LNCaP clone FGC (cell line): ENCODE data around the gene PPP2R1B.
A peak's percentile ranks its signal among the peaks of the same experiment; 100 is the strongest.

ENCODE experiments used
- DNase-seq: peaks from one replicate; pipeline ENCODE4 v3.0.0-alpha.2; 2011; ENCODE audit warnings: low read depth
- H3K4me3 ChIP-seq: 2 replicates; pipeline ENCODE4 v1.5.1; 2011; ENCODE audit warnings: mild to moderate bottlenecking, low read depth, low read length, control low read depth
- CTCF ChIP-seq: IDR thresholded peaks from 2 replicates; pipeline ENCODE4 v1.5.1; 2012; ENCODE audit warnings: mild to moderate bottlenecking; ENCODE audit not compliant: control insufficient read depth, insufficient read depth; ENCODE audit errors: extremely low read depth

Gene PPP2R1B

DNA sequence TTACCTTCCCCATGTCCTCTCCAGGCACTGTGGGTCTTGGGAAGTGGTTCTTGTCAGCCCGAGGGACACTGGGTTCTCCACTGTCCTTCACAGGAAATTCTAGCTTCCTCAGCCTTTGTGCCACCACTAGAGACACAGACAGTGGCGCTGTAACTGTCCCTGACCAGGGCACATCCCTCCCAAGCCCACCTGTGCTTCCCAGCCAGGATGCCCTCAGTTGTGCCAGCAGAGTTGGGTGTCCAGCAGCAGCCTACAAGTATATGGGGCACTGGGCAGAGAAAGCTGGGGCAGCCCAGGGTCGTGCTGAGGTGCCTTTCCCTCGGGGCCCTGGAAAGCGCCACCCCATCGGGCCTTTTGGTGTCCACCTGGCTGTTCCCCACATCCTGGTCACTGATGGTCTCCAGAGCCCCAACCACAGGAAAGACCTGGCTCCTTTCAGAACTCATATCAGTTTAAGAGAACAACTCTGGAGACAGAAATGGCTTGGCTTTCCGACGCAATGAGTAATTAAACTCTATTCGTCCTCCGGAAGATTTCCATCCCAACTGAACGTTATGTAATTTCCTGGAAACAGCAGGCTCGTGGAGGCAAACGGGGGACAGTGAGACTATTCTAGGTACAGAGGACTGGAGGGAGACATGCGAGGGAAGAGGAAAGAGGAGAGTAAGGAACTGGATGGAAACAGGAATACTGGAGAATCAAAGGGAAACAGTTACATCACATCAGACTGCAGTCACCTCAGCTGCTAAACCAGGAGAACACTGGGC, 28.6 kb downstream of the PPP2R1B start:
- no peak for DNase-seq
- TF ChIP-seq CTCF: no peak
- H3K4me3 ChIP-seq: no peak overlapping the region

DNA sequence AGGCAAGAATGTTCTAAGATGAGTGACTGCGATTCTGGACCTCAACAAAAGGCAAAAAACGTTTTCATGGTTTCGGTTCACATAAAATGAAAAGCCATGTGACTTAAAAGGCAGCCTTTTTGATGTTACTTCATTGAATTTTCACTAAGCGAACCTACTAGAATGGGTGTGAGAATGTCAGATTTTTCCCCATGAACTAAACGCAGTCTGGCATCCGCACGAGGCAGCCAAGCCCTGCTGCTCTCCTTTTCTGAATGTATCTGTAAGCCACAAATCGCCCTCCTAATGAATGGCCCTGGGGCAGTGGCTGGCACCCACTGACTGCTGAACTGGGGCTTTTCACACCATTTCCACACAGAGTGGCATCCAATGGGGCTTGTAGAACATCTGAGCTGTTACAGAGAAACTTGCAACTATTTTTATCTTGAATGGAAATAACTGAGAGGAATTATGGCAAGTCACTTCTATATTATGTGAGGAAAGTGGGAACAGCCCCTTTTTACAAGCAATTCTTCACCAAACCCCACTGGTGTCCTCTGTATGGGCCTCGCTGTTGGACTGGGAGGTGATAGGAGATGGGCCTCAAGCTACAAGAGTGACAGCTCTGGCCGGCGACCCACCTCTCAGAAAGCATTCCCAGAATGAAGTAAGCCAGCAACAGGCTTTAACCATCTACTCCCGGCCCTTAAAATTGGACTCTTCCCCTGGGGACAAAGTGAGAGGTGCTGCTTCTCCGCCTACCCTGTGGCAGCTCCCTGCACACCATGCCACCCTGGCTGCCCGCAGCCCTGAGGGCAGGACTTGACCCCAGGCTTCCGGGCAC, 29.4 kb downstream of the PPP2R1B start:
- no peak for TF ChIP-seq CTCF
- no peak for DNase-seq
- no peak overlapping the region for H3K4me3 ChIP-seq

DNA sequence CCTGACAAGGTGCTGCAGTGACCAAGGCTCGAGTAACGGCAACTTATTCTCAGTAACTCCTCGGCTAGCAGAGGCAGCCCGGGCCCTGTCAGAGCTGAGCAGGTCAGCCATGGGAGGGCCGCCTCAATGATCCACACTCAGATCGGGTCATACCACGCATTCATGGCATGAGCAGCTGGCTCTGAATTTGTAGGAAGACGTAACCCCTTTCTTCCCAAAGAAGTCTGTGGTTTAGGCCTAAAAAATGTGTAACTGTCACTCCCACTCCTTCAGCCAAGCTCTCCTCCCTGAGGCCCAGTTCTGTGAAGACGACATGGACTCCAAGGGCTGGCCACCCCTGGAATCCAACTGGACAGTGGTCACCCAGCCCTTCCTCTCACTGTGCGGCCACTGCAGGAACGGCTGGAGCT, 30.0 kb downstream of the PPP2R1B start:
- DNase-seq: no peak
- no peak for TF ChIP-seq CTCF
- H3K4me3 ChIP-seq: no peak overlapping the region; the same call in 1 of the 2 replicates

DNA sequence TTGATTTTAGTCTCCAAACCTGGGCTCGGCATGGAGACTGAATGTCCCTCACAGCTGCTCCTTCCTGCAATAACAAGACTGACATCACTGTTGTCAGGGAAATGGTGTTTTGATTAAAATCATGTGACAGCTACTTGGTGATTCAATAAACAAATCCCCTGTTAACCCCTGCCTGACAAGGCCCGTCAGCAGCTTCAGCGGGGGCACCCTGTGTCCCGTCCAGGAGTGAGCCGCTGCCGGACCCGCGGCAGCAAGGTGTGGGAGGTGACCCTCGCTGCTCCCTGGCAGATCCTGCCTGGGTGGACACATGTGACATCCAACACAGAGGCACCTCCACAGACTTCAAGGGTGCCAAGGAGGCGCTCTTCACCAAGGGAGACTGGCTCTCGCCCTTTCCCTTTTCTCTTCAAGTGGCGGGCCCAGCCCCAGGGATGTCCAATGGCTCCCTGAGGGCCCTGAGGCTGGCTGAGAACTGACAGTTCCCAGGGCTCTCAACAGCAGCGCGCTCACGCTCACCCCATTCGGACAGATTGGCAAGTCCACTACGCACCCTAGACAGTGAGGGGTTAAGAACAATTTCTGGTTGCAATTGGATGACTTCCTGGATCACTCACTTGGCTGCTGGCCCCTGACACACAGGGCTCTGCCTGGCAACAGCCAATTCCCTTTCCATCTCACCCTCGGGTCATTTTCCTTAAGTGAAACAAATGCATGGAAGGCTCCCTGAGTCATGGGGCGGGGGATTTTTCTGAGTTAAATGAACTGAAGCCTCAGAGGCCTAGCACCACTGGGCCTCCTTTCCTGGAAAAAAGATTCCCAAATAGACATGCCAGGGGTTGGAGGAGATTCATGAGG, 30.7 kb downstream of the PPP2R1B start:
- DNase-seq: peak; percentile 93
- H3K4me3 ChIP-seq: peak overlapping the region; percentile 47

DNA sequence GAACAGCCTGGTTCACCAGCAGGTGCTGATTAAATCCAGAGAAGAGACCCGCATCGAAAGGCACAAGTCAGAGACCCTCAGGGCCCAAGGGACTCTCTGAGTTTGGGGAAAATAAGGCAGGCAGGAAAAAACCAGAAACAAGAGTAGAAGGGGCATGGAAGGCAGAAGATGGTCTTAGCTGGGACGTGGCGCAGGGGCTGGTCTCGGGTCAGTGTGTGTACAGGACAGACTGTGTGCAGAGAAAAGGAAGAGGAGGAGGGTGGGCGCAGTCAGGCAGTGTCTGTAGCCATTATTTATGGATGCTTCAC, 31.3 kb downstream of the PPP2R1B start:
- DNase-seq: no peak
- peak overlapping the region; percentile 47 for H3K4me3 ChIP-seq
- no peak for TF ChIP-seq CTCF

More for the DNA sequence above, 30.7 kb downstream of the PPP2R1B start:
- TF ChIP-seq CTCF: no peak

DNA sequence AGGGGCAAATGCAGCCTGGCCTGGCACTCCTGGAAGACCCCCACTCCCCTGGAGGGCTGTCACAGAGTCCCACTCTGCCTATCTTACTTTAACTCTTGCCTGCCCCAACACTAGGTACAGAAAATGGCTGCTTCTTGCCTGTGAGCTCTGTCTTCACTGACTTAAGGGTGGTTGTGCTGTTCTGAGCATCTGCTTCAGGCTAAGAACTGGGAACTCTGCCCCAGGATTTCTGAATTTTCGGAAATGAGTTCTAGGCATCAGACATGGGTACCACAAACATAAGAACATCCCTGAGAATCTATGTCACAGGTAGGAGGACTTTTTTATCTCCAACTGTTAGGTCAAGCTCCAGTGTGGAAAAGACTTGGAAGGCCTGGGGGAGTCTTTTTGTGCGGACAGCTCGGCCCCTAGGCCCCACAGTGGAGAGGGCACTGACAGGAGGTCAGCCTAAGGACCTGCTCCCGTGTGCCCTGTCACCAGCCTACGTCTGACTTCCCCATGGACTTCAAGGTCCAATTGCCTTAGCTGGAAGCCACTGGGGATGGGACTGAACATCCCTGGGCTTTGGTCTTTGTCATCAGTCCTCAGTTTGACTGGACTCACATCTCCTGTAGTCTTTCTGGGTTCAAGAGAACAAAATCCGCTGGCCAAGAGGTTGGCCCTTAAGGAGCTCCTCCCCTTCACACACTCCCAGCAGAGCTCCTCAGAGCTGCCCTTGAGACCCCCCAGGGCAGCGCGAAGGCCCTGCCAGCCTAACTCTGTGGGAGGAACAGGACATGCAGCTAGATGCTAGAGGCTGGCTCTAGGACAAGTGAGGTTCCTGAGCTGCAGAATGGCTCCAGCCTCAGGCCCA, 31.9 kb downstream of the PPP2R1B start:
- no peak for TF ChIP-seq CTCF
- no peak for DNase-seq

More for the DNA sequence above, 31.9 kb downstream of the PPP2R1B start:
- H3K4me3 ChIP-seq: peak overlapping the region; percentile 47
